ENCODE measurements around the gene PRUNE2. TPM values are rescaled to one million over a fixed set of nuclear protein-coding genes. Genes with fewer than 3 reads are reported as not detected.

Gene PRUNE2
- total and polyA plus RNA-seq, 4 donors = 1.3 to 4.5 (median 1.6) TPM

DNA sequence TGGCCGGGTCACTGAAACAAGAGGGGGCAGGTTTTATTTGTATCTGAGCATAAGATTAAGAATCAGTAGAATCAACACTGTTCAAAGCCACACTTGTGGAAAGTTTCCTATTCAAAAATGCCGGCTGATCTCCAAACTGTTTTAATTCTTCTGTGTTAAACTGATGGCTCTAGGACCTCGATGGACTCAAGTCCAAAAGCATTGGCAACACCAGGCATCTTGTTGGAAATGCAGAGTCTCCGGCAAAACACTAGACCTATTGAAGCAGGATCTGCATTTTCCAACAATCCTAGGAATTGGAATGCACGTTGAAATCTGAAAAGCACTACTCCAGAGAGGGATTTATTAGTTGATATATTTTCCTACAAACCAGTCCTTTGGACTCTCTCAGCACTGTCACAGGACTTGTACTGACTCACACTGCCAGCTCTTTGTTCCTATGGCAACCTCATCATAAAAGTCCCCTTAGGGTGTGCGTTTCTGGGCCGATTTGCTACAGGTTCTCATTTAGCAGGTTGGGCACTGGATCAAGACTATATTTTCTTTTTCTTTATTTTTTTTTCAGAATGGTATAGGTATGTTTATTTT is 189.7 kb downstream of the PRUNE2 start:
- WGBS = 82% methylated on average over 7 of the region's 7 CpGs
- H3K4me1 ChIP-seq (ENCODE audit: control insufficient read depth in 4 of 4, insufficient read depth in 4 of 4, low read length in 3 of 4) = no peaks in the 10 kb centered on the region
- TF ChIP-seq FOXA1 (IDR thresholded peaks at IDR 0.05) = no peak
- TF ChIP-seq HNF4G (IDR thresholded peaks at IDR 0.05) = no peak
- no peak for TF ChIP-seq YY1 (IDR thresholded peaks at IDR 0.05)
- TF ChIP-seq GABPA (IDR thresholded peaks at IDR 0.05 in 1 of 2, conservative IDR thresholded peaks at IDR 0.05 in 1 of 2) = no peak
- TF ChIP-seq, protein P1, sequence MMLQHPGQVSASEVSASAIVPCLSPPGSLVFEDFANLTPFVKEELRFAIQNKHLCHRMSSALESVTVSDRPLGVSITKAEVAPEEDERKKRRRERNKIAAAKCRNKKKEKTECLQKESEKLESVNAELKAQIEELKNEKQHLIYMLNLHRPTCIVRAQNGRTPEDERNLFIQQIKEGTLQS (IDR thresholded peaks at IDR 0.05) = no peak
- no peak for TF ChIP-seq RXRA (IDR thresholded peaks at IDR 0.05)
- TF ChIP-seq RAD21 (IDR thresholded peaks at IDR 0.05) = no peak
- TF ChIP-seq TAF1 (conservative IDR thresholded peaks at IDR 0.05) = no peak
- no peak for TF ChIP-seq EGR1 (IDR thresholded peaks at IDR 0.05; ENCODE audit: low read depth in 2 of 2)
- TF ChIP-seq, protein P2, sequence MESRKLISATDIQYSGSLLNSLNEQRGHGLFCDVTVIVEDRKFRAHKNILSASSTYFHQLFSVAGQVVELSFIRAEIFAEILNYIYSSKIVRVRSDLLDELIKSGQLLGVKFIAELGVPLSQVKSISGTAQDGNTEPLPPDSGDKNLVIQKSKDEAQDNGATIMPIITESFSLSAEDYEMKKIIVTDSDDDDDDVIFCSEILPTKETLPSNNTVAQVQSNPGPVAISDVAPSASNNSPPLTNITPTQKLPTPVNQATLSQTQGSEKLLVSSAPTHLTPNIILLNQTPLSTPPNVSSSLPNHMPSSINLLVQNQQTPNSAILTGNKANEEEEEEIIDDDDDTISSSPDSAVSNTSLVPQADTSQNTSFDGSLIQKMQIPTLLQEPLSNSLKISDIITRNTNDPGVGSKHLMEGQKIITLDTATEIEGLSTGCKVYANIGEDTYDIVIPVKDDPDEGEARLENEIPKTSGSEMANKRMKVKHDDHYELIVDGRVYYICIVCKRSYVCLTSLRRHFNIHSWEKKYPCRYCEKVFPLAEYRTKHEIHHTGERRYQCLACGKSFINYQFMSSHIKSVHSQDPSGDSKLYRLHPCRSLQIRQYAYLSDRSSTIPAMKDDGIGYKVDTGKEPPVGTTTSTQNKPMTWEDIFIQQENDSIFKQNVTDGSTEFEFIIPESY (IDR thresholded peaks at IDR 0.05) = no peak
- TF ChIP-seq JUND (IDR thresholded peaks at IDR 0.05) = no peak
- TF ChIP-seq, protein P3, sequence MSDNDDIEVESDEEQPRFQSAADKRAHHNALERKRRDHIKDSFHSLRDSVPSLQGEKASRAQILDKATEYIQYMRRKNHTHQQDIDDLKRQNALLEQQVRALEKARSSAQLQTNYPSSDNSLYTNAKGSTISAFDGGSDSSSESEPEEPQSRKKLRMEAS (IDR thresholded peaks at IDR 0.05) = no peak
- TF ChIP-seq HNF4A (conservative IDR thresholded peaks at IDR 0.05) = no peak
- H3K9ac ChIP-seq (ENCODE audit: low read depth in 1 of 2, low read length in 2 of 2) = no peak overlapping the region
- H3K27me3 ChIP-seq (ENCODE audit: control insufficient read depth in 4 of 4, insufficient read depth in 4 of 4, low read length in 3 of 4) = no peaks in the 10 kb centered on the region
- H3K9me3 ChIP-seq (ENCODE audit: control insufficient read depth in 4 of 4, low read length in 3 of 4) = no peaks in the 10 kb centered on the region
- DNase-seq (ENCODE audit: low spot score) = no peak
- H3K27ac ChIP-seq (ENCODE audit: low read depth in 1 of 2, low read length in 2 of 2) = no peak overlapping the region
- H3K4me3 ChIP-seq (ENCODE audit: low read depth in 1 of 3, low read length in 3 of 3) = no peak overlapping the region
- no peaks in the 10 kb centered on the region for H3K36me3 ChIP-seq (ENCODE audit: control insufficient read depth in 4 of 4, insufficient read depth in 3 of 4, low read depth in 1 of 4, low read length in 3 of 4)

DNA sequence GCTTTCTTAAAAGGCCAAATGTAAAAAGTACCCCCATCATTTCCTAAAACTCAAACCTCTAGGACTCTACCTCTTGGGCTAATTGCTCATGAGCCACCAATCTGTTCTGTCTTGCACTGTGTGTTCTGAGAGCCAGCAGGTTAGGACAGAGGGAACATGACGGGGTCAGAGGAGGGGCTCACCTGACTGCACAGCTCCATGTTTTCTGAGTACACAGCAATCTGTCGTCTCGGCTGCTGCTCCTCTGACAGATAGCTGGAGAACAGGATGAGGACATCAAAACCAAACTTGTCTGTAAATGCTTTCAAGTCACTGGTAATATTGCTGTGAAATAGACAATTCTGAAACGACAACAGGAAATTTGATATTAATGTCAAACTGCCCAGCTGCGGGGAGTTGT is 192.5 kb downstream of the PRUNE2 start:
- no peak overlapping the region for H3K9ac ChIP-seq (ENCODE audit: low read depth in 1 of 2, low read length in 2 of 2)
- H3K4me3 ChIP-seq (ENCODE audit: low read depth in 1 of 3, low read length in 3 of 3) = no peak overlapping the region
- no peak overlapping the region for H3K27ac ChIP-seq (ENCODE audit: low read depth in 1 of 2, low read length in 2 of 2)
- H3K27me3 ChIP-seq (ENCODE audit: control insufficient read depth in 4 of 4, insufficient read depth in 4 of 4, low read length in 3 of 4) = peaks cover 0 to 3% (median 0%) of the 10 kb centered on the region in 4 donors
- no peaks in the 10 kb centered on the region for H3K9me3 ChIP-seq (ENCODE audit: control insufficient read depth in 4 of 4, low read length in 3 of 4)
- no peaks in the 10 kb centered on the region for H3K36me3 ChIP-seq (ENCODE audit: control insufficient read depth in 4 of 4, insufficient read depth in 3 of 4, low read depth in 1 of 4, low read length in 3 of 4)
- no peak for TF ChIP-seq SP1 (IDR thresholded peaks at IDR 0.05)
- H3K4me1 ChIP-seq (ENCODE audit: control insufficient read depth in 4 of 4, insufficient read depth in 4 of 4, low read length in 3 of 4) = no peaks in the 10 kb centered on the region
- 54% methylated on average over 5 of the region's 5 CpGs for WGBS
- DNase-seq (ENCODE audit: low spot score) = no peak

DNA sequence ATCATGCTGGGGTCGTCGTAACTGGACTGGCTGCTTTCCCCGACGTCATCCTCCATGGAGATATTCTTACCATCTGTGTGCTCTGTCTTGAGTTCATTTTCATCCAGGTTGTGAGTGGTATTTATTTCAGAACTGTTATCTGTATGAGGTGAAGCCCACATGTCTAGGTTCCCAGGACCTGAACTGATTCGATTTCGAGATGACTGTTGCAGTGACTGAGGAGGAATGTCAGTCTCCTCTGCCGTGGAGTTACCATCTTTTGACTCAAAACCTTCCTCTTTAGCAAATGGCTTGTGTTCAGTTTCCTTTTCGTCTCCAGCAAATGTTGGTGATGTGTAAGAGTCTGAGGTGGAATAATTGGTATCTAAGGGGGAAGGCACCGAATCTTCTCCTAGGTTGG is 196.9 kb downstream of the PRUNE2 start:
- Histone ChIP-seq H3K9me3 (ENCODE audit: control insufficient read depth in 4 of 4, low read length in 3 of 4) (no peaks in the 10 kb centered on the region), H3K4me1 (ENCODE audit: control insufficient read depth in 4 of 4, insufficient read depth in 4 of 4, low read length in 3 of 4) (no peaks in the 10 kb centered on the region), H3K9ac (ENCODE audit: low read depth in 1 of 2, low read length in 2 of 2) (no peak overlapping the region), H3K27me3 (ENCODE audit: control insufficient read depth in 4 of 4, insufficient read depth in 4 of 4, low read length in 3 of 4) (peaks cover 0 to 3% (median 0%) of the 10 kb centered on the region in 4 donors), H3K4me3 (ENCODE audit: low read depth in 1 of 3, low read length in 3 of 3) (no peak overlapping the region), H3K27ac (ENCODE audit: low read depth in 1 of 2, low read length in 2 of 2) (no peak overlapping the region), H3K36me3 (ENCODE audit: control insufficient read depth in 4 of 4, insufficient read depth in 3 of 4, low read depth in 1 of 4, low read length in 3 of 4) (no peaks in the 10 kb centered on the region)
- 68% methylated on average over 9 of the region's 9 CpGs for WGBS
- TF ChIP-seq, protein P2 (IDR thresholded peaks at IDR 0.05) = no peak
- TF ChIP-seq SP1 (IDR thresholded peaks at IDR 0.05) (no peak), RAD21 (IDR thresholded peaks at IDR 0.05) (no peak), HNF4A (conservative IDR thresholded peaks at IDR 0.05) (no peak), YY1 (IDR thresholded peaks at IDR 0.05) (no peak), FOXA1 (IDR thresholded peaks at IDR 0.05) (no peak), JUND (IDR thresholded peaks at IDR 0.05) (no peak)
- TF ChIP-seq, protein P4, sequence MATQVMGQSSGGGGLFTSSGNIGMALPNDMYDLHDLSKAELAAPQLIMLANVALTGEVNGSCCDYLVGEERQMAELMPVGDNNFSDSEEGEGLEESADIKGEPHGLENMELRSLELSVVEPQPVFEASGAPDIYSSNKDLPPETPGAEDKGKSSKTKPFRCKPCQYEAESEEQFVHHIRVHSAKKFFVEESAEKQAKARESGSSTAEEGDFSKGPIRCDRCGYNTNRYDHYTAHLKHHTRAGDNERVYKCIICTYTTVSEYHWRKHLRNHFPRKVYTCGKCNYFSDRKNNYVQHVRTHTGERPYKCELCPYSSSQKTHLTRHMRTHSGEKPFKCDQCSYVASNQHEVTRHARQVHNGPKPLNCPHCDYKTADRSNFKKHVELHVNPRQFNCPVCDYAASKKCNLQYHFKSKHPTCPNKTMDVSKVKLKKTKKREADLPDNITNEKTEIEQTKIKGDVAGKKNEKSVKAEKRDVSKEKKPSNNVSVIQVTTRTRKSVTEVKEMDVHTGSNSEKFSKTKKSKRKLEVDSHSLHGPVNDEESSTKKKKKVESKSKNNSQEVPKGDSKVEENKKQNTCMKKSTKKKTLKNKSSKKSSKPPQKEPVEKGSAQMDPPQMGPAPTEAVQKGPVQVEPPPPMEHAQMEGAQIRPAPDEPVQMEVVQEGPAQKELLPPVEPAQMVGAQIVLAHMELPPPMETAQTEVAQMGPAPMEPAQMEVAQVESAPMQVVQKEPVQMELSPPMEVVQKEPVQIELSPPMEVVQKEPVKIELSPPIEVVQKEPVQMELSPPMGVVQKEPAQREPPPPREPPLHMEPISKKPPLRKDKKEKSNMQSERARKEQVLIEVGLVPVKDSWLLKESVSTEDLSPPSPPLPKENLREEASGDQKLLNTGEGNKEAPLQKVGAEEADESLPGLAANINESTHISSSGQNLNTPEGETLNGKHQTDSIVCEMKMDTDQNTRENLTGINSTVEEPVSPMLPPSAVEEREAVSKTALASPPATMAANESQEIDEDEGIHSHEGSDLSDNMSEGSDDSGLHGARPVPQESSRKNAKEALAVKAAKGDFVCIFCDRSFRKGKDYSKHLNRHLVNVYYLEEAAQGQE (IDR thresholded peaks at IDR 0.05) = no peak
- TF ChIP-seq, protein P5, sequence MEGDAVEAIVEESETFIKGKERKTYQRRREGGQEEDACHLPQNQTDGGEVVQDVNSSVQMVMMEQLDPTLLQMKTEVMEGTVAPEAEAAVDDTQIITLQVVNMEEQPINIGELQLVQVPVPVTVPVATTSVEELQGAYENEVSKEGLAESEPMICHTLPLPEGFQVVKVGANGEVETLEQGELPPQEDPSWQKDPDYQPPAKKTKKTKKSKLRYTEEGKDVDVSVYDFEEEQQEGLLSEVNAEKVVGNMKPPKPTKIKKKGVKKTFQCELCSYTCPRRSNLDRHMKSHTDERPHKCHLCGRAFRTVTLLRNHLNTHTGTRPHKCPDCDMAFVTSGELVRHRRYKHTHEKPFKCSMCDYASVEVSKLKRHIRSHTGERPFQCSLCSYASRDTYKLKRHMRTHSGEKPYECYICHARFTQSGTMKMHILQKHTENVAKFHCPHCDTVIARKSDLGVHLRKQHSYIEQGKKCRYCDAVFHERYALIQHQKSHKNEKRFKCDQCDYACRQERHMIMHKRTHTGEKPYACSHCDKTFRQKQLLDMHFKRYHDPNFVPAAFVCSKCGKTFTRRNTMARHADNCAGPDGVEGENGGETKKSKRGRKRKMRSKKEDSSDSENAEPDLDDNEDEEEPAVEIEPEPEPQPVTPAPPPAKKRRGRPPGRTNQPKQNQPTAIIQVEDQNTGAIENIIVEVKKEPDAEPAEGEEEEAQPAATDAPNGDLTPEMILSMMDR (IDR thresholded peaks at IDR 0.05; ENCODE audit: low read depth, low read length, missing input control) = no peak
- no peak for DNase-seq (ENCODE audit: low spot score)
